NCI-H460 (cell line): ENCODE data around the gene NDUFS4. TPM values are rescaled to one million over a fixed set of nuclear protein-coding genes. Genes with fewer than 3 reads are reported as not detected.
"Not testable (repeated sequence)": the region's sequence is repeated elsewhere in the genome, so short reads cannot be mapped to it uniquely, and the experiment has no call there.

ENCODE experiments used
- DNase-seq: peaks from one replicate; pipeline ENCODE4 v3.0.0-alpha.2; 2016; ENCODE audit warnings: low read depth; ENCODE audit errors: extremely low read depth
- total RNA-seq: library from RNA; depleted of rRNA; stranded (reverse); fragments of >200 nt; shearing (Covaris generic); gene quantifications from 2 replicates; pipeline ENCODE4 v1.2.3, GENCODE V29; 2014

The NDUFS4 gene
- total RNA-seq, 1 experiment from 2014 or later: 227 TPM

DNA sequence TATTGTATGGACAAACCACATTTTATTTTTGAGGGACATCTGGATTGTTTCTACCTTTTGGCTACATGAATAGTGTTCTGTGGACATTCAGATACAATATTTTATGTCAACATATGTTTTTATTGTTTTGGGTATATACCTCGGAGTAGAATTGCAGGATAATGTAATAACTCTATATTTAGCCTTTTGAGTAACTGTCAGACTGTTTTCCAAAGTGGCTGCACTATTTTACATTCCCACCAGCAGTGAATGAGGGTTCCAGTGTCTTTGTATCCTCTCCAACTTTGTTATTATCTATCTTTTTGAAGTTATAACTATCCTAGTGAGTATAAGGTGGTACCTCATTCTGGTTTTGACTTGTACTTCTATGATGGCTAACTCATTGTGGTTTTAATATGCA lies 11.0 kb downstream of the NDUFS4 start:
- no peak for DNase-seq

DNA sequence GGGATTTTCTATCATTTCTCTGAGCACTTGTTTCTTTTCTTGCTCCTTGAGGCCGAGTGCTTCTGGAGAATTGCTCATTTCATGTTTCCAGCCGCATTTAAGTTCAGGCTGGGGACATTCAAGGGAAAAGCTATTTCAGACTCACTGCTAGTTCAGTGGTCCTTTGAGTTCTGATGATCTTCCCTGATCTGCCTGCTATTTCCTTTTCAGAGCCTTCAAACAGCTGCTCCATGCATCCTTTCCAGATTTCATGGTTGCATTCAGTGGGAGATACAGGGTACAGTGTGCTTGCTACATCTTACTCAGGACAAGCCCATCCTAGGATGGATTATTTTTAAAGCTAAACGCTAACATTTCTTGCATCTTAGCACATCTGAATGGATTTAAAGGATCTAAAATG lies 14.7 kb downstream of the NDUFS4 start:
- DNase-seq: no peak

DNA sequence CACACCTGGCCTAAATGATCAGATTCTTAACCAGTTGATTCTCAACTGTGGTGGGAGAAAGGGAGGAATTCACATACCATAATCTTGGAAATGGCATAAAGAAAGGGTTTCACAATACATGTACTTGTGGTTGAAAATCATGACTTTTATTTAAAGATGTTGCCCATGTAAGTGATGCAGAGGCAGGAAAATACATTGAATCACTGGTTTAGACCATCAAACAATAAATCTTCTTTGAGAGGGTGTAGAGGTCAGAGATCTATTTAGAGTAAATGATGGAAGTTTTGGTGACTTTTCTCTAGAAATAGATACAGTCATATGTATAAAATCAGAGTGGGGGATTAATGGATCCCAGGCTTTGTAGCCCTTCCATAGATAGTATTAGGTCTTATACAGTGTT lies 15.4 kb downstream of the NDUFS4 start:
- DNase-seq: no peak

GRCh38 chr5:53576674-53577073 lies 16.2 kb downstream of the NDUFS4 start:
- no peak for DNase-seq

DNA sequence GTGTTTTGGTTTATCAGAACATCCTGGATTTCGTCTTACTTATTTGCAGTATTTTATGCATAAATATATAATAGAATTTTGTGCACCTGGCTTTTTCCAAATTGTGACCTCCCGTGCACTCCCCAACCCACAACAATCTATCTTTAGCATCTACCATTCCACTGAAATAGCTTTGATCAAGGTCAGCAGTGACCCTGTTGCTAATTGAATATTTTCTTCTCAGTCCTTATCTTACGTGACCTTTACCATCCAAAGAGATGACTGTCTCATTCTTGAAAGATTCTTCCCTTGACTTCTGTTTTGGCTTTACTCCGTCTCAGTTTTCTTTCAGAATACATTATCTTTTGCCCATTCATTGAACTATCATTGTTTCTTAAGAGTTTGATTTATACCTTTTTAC lies 18.4 kb downstream of the NDUFS4 start:
- no peak for DNase-seq

DNA sequence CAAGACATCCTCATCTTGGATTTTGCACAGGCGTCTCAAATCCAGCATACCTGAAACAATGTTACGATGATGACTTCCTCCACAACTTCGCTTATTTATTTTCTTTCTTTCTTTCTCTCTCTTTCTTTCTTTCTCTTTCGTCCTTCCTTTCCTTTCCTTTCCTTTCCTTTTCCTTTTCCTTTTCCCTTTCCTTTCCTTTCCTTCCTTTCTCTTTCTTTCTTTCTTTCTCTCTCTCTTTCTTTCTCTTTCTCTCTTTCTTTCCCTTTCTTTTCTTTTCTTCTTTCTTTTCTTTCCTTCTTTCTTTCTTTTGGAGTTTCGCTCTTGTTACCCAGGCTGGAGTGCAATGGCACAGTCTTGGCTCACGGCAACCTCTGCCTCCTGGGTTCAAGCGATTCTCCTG lies 20.1 kb downstream of the NDUFS4 start:
- no peak for DNase-seq

DNA sequence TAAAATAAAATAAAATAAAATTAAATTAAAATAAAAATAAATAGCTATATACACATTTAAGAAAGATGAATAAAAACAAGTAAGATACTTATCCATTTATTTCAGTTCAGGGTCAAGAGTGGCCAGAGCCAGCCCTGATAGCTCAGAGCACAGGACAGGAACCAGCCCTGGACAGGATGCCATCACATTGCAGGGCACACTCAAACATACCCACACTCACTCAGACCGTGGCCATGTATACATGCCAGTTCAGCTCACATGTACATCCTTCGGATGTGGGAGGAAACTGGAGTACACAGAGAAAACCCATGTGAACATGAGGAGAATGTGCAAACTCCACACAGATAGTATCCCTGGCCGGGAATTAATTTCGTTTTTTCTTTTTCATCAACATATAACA lies 21.8 kb downstream of the NDUFS4 start:
- DNase-seq: no peak

DNA sequence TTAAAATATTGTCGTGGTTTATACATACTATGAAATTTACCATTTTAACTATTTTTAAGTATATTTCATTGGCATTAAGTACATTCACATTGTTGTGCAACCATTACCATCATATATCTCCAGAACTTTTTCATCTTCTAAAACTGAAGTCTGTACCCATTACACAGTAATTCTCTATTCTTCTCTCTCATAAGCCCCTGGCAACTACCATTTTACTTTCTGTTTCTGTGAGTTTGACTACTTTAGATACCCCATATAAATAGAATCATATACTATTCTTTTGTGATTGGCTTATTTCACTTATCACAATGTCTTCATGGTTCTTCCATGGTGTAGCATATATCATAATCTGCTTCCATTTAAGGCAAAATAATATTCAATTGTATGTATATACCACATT lies 30.3 kb downstream of the NDUFS4 start:
- no peak for DNase-seq

DNA sequence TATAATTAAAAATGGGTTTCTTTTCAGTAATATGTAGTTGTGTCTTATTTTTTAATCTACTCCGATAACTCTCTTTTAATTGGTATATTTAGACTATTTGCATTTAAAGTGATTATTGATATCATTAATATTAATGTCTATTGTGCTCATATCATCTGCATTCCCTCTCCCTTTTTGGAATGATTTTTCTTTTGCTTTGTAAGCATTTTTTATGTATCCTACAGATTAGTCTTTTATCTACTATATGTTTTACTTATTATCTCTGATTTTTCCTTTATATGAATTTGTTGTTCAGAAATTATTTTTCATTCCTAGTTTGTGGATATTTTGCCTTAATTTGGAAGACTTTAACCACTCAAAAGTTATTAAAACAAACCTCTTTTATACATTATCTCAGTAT lies 34.0 kb downstream of the NDUFS4 start:
- no peak for DNase-seq

DNA sequence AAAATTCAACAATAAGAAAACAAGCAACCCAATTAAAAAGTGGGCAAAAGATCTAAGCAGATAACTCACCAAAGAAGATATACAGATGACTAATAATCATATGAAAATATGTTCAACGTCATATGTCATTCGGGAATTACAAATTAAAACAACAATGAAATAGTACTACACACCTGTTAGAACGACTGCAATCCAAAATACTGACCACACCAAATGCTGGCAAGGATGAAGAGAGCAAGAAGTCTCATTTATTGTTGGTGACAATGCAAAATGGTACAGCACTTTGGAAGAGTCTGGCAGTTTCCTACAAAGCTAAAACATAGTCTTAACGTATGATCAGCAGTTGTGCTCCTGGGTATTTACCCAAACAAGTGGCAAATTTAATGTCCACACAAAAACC lies 37.5 kb downstream of the NDUFS4 start:
- no peak for DNase-seq

DNA sequence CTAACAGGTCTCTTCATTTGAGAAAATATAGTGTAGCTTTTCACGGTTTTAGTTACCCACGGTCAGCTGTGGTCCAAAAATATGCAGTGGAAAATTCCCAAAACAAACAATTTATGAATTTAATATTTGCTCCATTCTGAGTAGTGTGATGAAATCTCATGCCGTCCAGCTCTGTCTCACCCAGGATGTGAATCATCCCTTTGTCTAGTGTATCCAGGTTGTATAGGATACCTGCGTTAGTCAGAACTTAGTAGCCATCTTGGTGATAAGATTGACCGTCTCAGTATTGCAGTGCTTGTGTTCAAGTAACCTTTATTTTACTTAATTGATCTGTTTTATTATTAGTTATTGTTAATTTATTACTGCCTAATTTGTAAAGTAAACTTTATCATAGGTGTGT lies 41.1 kb downstream of the NDUFS4 start:
- DNase-seq: peak; percentile 9

GRCh38 chr5:53603009-53603687 lies 42.7 kb downstream of the NDUFS4 start:
- peak; percentile 38 for DNase-seq

GRCh38 chr5:53604309-53604708 lies 43.9 kb downstream of the NDUFS4 start:
- no peak for DNase-seq

DNA sequence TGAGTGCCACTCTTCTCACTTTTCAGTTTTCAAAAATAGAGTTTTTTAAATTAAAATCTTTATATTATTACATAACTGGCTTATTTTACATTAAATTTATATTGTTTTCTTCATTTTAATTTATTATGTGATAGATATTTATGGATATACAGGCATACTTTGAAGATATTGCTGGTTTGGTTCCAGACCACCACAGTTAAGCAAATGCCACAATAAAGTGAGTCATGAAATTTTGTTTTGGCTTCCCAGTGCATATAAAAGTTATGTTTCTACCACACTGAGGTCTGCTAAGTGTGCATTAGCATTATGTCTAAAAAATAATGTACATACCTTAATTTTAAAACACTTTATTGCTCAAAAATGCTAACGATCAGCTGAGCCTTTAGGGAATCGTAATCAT lies 47.4 kb downstream of the NDUFS4 start:
- no peak for DNase-seq

DNA sequence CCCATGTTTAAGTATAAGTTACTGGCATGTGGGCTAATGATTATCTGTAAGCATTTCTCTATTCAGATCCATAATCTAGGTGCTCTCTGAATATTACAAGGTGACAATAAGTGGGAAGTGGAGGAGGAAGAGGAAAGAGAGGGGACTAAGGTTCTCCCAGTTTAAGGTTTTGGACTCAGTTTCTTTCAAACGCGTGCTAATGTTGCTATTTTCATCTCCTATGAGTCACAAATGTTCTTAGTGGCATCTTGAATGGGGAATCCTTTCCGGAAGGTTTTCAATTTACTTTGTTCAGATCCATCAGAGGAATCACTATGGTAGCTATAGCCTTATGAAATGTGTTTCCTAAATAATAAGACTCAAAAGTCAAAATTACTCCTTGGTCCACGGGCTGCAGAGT lies 48.5 kb downstream of the NDUFS4 start:
- not testable (repeated sequence) for DNase-seq

DNA sequence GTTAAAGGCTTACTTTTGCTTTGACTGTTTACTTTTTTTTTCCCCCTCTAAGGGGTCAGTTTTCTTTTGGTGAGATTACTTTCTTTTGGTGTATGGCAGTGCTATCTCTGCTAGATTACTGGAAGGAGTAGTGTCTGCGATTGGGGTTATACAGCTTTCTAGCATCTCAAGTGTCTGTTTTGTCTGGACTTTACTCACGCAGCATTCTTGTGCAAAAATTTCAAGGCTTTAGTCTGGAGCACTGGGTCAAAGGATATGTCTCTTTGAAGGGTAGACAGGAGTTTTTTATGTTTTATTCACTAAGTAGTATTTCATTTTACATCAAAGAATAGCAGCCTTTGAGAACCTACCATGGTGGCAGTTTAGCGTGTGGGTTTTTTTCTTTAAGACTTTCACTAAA lies 52.6 kb downstream of the NDUFS4 start:
- DNase-seq: no peak

- DNase-seq: no peak
Measured at GRCh38 chr5:53613536-53613935, 53.1 kb downstream of the NDUFS4 start.

DNA sequence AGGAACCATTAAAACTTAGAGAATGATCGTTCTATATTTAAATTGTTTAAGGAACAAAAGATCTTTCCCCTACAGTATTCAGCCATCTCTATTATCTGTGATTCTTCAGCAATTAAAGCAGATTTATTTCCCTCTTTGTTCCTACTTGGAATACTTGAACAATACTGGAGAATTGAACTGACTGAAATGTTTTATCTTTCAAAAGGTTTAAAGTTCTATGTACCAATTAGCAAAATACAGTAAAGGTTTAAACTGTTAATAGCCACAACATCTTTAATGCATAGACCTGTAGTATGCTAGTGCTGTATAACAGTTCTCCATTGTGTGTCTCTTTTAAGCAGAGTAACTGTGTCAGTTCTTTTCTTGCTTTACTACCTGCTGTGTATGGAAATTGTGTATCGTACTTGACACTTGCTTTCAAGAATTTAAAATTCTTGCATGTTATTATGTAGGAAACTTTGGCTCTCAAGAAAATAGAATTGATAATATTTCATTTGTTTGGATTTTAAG lies 54.0 kb downstream of the NDUFS4 start:
- no peak for DNase-seq

DNA sequence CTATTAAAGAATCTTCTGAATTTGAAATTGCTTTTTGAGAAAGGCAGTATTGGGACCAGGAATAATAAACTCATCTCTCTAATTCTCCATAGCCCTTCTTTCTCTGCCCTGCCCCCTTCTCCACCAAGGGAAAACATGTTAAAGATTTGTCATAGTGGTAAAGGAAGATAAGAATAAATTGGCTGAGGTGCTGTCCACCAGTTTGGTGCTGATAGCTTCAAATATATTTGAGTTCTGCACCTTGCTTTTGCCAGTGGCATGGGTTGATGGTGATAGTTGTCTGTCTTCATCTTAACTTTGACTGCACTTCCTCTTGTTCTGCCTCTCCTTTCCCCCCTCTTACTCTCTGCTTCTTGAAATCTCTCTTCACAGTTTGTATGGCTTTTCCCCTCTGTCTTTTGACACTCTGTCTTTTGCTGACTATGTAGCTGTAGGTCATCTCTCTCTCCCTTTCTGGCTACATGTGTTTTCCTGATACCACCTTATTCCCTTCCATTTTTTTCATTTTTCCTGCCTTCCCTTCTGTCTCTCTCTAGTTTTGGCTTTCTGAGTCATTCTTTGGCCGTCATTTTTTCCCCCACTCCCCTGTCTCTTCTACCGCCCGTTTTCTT lies 56.6 kb downstream of the NDUFS4 start:
- DNase-seq: no peak

- no peak for DNase-seq
Measured at GRCh38 chr5:53631251-53631650, 70.8 kb downstream of the NDUFS4 start.

GRCh38 chr5:53642061-53642460 lies 81.6 kb downstream of the NDUFS4 start:
- no peak for DNase-seq

- no peak for DNase-seq
Measured at GRCh38 chr5:53643445-53643844, 83.0 kb downstream of the NDUFS4 start.

GRCh38 chr5:53645078-53645477 lies 84.6 kb downstream of the NDUFS4 start:
- no peak for DNase-seq
